Aorta (tissue), 5 donors: Measurements from ENCODE around the gene UBAC2. TPM values are rescaled to one million over a fixed set of nuclear protein-coding genes. Genes with fewer than 3 reads are reported as not detected.
"Not testable (repeated sequence)": the region's sequence is repeated elsewhere in the genome, so short reads cannot be mapped to it uniquely, and the experiment has no call there.

ENCODE experiments used
- ATAC-seq: fragments of 200-7000 bp; cut with Tn5 transposase; one replicate; pipeline ENCODE4 v1.9.1; 2022; ENCODE audit warnings: moderate library complexity; ENCODE audit not compliant: low FRiP score
- DNase-seq, 2 donors: peaks; one replicate each; pipeline ENCODE4 v3.0.0-alpha.2; 2020
- H3K27ac ChIP-seq, 2 donors: one replicate each; pipeline ENCODE4 v1.5.1; 2013; ENCODE audit warnings: low read length in 2 of 2, mild to moderate bottlenecking in 2 of 2, moderate library complexity in 2 of 2, control low read depth in 1 of 2, inconsistent platforms in 1 of 2, low read depth in 1 of 2
- H3K27me3 ChIP-seq, 2 donors: one replicate each; pipeline ENCODE4 v1.6.1; 2013; ENCODE audit warnings: control low read depth in 1 of 2, low read length in 1 of 2, mild to moderate bottlenecking in 1 of 2, moderate library complexity in 1 of 2; ENCODE audit not compliant: insufficient read depth in 2 of 2, control insufficient read depth in 1 of 2
- H3K36me3 ChIP-seq, 2 donors: one replicate each; pipeline ENCODE4 v1.6.1; 2013; ENCODE audit warnings: control low read depth in 1 of 2, low read length in 1 of 2, mild to moderate bottlenecking in 1 of 2; ENCODE audit not compliant: insufficient read depth in 2 of 2, control insufficient read depth in 1 of 2
- H3K4me1 ChIP-seq, 2 donors: one replicate each; pipeline ENCODE4 v1.6.1; 2013; ENCODE audit warnings: low read length in 2 of 2, control low read depth in 1 of 2, mild to moderate bottlenecking in 1 of 2, moderate library complexity in 1 of 2; ENCODE audit not compliant: insufficient read depth in 2 of 2, control insufficient read depth in 1 of 2
- H3K4me3 ChIP-seq, 2 donors: one replicate each; pipeline ENCODE4 v1.5.1; 2013; ENCODE audit warnings: low read length in 2 of 2, control low read depth in 1 of 2, mild to moderate bottlenecking in 1 of 2
- H3K9me3 ChIP-seq: one replicate; pipeline ENCODE4 v1.6.1; 2013; ENCODE audit warnings: mild to moderate bottlenecking, low read length; ENCODE audit not compliant: control insufficient read depth
- WGBS, 2 donors: extraction: QIAGEN DNeasy Blood & Tissue Kit; methylation state at CpG; one replicate each; pipeline ENCODE4 v1.1.7; 2013; 5-methylcytosine and 5-hydroxymethylcytosine counted together
- intact Hi-C, 2 donors: fragments of 100-400 bp; cut with DNase I; formaldehyde crosslinking; loops; one replicate each; pipeline versions ENCODE4 v1.14.2 to v1.15.0; 2022
- polyA plus RNA-seq, 2 donors: library from polyadenylated mRNA; stranded (reverse); fragments of 200-250 nt; gene quantifications; one replicate each; pipeline ENCODE4 v1.2.3, GENCODE V29; 2013
- total RNA-seq, 2 donors: library from RNA; stranded (reverse); fragmentation: NEBNext Ultra II Directional; extraction: Animal tissue kit (Norgen Biotek cat#: 25700); gene quantifications; one replicate each; pipeline ENCODE4 v1.2.1, GENCODE V29; 2021
- donor health status: healthy with polysubstance abuse.
- donor health status: Bipolar disorder and iron deficiency.
- donor health status: DM: no; HTN: no; CAD: no.
- donor health status: DM: no; HTN: no; CAD: no.
- donor health status: DM: yes; HTN: yes; CAD: no.

UBAC2 gene
- total and polyA plus RNA-seq, 4 donors, result 44.4 to 54.2 (median 48.5) TPM

- H3K27ac ChIP-seq, result no peak overlapping the region
- no peaks in the 10 kb centered on the region for H3K9me3 ChIP-seq
- intact Hi-C loops, result no loop called here
- no peak overlapping the region for H3K4me3 ChIP-seq
- 85 to 86% methylated on average over 8 of the region's 8 CpGs for WGBS, 2 donors
- no peak for DNase-seq
- no peak for ATAC-seq
- H3K36me3 ChIP-seq, result peaks cover 0 to 2% of the 10 kb centered on the region in 2 donors
- no peaks in the 10 kb centered on the region for H3K27me3 ChIP-seq
- no peaks in the 10 kb centered on the region for H3K4me1 ChIP-seq
Measured at GRCh38 chr13:99237981-99238662, 37.5 kb downstream of the UBAC2 start.

- 95 to 98% methylated on average over 1 of the region's 1 CpG for WGBS, 2 donors
- Histone ChIP-seq H3K9me3 (no peaks in the 10 kb centered on the region), H3K4me3 (no peak overlapping the region), H3K36me3 (no peaks in the 10 kb centered on the region), H3K27me3 (no peaks in the 10 kb centered on the region), H3K4me1 (no peaks in the 10 kb centered on the region), H3K27ac (no peak overlapping the region)
- ATAC-seq, result no peak
- intact Hi-C loops, result no loop called here
- no peak for DNase-seq
Measured at GRCh38 chr13:99246100-99246499, 45.4 kb downstream of the UBAC2 start.

- H3K4me3 ChIP-seq, H3K27me3 ChIP-seq, DNase-seq, H3K4me1 ChIP-seq, ATAC-seq, H3K27ac ChIP-seq, H3K36me3 ChIP-seq, intact Hi-C loops, H3K9me3 ChIP-seq: not testable (repeated sequence)
- 98 to 99% methylated on average over 3 of the region's 3 CpGs for WGBS, 2 donors
Measured at GRCh38 chr13:99249178-99249577, 48.5 kb downstream of the UBAC2 start.

- H3K4me3 ChIP-seq, intact Hi-C loops, H3K9me3 ChIP-seq, H3K4me1 ChIP-seq, H3K36me3 ChIP-seq, H3K27me3 ChIP-seq, DNase-seq, ATAC-seq, H3K27ac ChIP-seq: not testable (repeated sequence)
- WGBS, 2 donors, result 98% methylated on average over 2 of the region's 2 CpGs
Measured at GRCh38 chr13:99249606-99250005, 49.0 kb downstream of the UBAC2 start.

GRCh38 chr13:99250982-99251825 lies 50.5 kb downstream of the UBAC2 start:
- Histone ChIP-seq H3K27me3 (no peaks in the 10 kb centered on the region), H3K9me3 (no peaks in the 10 kb centered on the region), H3K36me3 (no peaks in the 10 kb centered on the region), H3K4me3 (no peak overlapping the region), H3K27ac (no peak overlapping the region), H3K4me1 (no peaks in the 10 kb centered on the region)
- DNase-seq (no peak), ATAC-seq (no peak)
- intact Hi-C loops, result no loop called here
- 95 to 97% methylated on average over 5 of the region's 5 CpGs for WGBS, 2 donors

- Histone ChIP-seq H3K9me3 (no peaks in the 10 kb centered on the region), H3K36me3 (no peaks in the 10 kb centered on the region), H3K27me3 (no peaks in the 10 kb centered on the region), H3K27ac (no peak overlapping the region), H3K4me1 (no peaks in the 10 kb centered on the region), H3K4me3 (no peak overlapping the region)
- ATAC-seq (no peak), DNase-seq (no peak)
- 93 to 95% methylated on average over 4 of the region's 4 CpGs for WGBS, 2 donors
- intact Hi-C loops, result no loop called here
Measured at GRCh38 chr13:99251921-99252320, 51.3 kb downstream of the UBAC2 start.

GRCh38 chr13:99254830-99255229 lies 54.2 kb downstream of the UBAC2 start:
- Histone ChIP-seq H3K9me3 (no peaks in the 10 kb centered on the region), H3K4me3 (no peak overlapping the region), H3K36me3 (peaks cover 0 to 3% of the 10 kb centered on the region in 2 donors), H3K27me3 (no peaks in the 10 kb centered on the region), H3K4me1 (no peaks in the 10 kb centered on the region), H3K27ac (no peak overlapping the region)
- WGBS, 2 donors, result 86 to 91% methylated on average over 14 of the region's 14 CpGs
- intact Hi-C loops, result no loop called here
- ATAC-seq, result no peak
- DNase-seq, result no peak

GRCh38 chr13:99255271-99255670 lies 54.6 kb downstream of the UBAC2 start:
- Histone ChIP-seq H3K9me3 (no peaks in the 10 kb centered on the region), H3K27ac (no peak overlapping the region), H3K27me3 (no peaks in the 10 kb centered on the region), H3K4me3 (no peak overlapping the region), H3K4me1 (no peaks in the 10 kb centered on the region), H3K36me3 (peaks cover 0 to 3% of the 10 kb centered on the region in 2 donors)
- ATAC-seq (no peak), DNase-seq (no peak)
- intact Hi-C loops, result no loop called here
- 53 to 66% methylated on average over 10 of the region's 10 CpGs for WGBS, 2 donors

- Histone ChIP-seq H3K9me3 (no peaks in the 10 kb centered on the region), H3K4me3 (no peak overlapping the region), H3K36me3 (peaks cover 0 to 3% of the 10 kb centered on the region in 2 donors), H3K27ac (no peak overlapping the region), H3K27me3 (no peaks in the 10 kb centered on the region), H3K4me1 (no peaks in the 10 kb centered on the region)
- 92 to 93% methylated on average over 2 of the region's 2 CpGs for whole genome bisulfite sequencing, 2 donors
- ATAC-seq (no peak), DNase-seq (no peak)
- intact Hi-C loops, result no loop called here
Measured at GRCh38 chr13:99256283-99256682, 55.6 kb downstream of the UBAC2 start.
